ENCODE measurements around the gene FUT7.

FUT7 gene

DNA sequence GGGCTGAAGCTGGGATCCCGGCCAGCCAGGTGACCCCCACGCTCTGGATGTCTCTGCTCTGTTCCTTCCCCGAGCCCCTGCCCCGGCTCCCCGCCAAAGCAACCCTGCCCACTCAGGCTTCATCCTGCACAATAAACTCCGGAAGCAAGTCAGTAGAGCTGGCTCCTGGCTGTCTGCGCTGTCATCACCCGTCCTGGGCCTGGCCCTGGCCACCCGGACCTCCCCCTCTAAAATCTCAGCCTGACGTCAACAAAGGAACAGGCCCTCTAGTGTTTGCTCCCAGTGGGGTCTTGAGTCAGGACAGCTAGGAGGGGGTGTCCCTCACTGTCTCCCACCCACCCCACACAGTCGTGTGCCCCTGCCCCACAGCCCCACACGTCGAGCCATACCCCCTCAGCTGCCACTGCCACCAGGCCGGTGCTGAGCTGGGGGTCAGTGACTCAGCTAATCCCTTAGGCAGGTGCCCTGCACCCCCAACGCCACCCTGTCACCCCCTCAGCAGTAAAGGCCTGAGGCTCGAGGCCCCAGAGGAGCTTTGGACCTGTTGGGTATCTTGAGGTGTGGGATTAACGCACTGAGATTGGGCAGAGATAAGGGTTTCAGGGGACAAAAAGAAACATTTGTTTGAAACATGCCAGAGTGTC, 50.2 kb downstream of the FUT7 start:
- no peak for DNase-seq

DNA sequence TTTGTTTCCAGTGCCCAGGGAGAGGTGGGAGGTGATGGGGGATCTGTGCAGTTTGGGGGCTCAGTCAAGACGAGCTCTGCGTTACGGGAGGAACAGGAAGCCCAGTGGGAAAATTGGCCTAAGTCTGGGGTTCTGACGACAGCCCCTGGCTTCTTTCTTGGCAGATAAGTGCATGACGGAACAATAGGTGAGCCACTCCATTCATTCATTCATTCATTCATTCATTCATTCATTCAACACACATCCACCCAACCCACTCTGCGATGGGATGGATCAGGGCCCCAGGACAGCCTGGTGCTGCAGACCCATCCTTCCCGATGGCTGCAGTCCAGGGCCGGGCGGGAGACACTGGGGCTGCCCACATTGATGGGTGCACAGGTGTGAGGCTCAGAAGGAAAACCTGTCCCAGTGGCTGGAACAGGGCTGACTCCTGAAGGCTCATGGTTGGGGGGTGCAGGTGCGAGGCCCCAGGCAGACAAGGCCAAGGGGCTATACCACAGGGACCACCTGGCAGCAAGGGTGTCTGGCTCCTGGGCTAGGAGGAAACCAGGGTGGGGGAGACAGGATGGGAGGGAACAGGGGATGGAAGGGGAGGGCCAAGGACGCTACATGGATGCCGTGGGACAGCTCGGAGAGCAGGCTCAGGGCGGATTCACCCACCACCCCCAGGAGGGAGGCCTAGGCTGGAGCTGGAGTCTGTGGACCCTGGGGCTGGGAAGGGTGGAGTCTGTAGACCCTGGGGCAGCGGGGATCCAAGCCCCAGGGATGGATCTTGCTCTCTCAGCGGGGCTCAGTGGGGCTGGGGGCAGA, 51.0 kb downstream of the FUT7 start:
- no peak for DNase-seq

Measured in HCEC 1CT (cell line).